GM20000 (cell line): Measurements from ENCODE around the gene LGALS4.

ENCODE experiments used
- DNase-seq: peaks from one replicate; pipeline ENCODE4 v3.0.0; 2012; ENCODE audit warnings: low spot score
- CTCF ChIP-seq: IDR thresholded peaks from 2 replicates; pipeline ENCODE4 v1.5.1; 2012; ENCODE audit warnings: mild to moderate bottlenecking, control low read depth; ENCODE audit errors: extremely low read depth, missing control alignments

The LGALS4 gene

DNA sequence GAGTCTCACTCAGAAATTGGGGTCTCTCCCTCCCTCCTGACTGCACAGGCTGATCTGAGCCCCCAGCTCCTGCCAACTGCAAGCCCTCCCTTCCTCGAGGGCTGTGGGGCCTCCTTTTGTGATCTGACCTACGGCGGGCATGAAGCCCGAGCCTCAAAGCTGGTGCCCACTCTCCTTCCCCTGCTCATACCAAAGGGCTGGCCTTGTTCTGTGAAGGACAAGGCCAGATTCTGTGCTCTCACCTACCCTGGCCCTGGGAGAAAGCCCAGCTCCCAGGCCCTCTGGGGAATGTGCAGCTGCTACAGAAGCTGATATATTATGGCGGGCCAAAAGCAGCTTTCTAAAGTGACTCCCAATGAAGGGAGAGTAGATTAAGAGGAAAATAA is 27.8 kb upstream of the LGALS4 start:
- TF ChIP-seq CTCF, result no peak
- no peak for DNase-seq

GRCh38 chr19:38839816-38840582 is 27.3 kb upstream of the LGALS4 start:
- no peak for TF ChIP-seq CTCF
- DNase-seq, result no peak

DNA sequence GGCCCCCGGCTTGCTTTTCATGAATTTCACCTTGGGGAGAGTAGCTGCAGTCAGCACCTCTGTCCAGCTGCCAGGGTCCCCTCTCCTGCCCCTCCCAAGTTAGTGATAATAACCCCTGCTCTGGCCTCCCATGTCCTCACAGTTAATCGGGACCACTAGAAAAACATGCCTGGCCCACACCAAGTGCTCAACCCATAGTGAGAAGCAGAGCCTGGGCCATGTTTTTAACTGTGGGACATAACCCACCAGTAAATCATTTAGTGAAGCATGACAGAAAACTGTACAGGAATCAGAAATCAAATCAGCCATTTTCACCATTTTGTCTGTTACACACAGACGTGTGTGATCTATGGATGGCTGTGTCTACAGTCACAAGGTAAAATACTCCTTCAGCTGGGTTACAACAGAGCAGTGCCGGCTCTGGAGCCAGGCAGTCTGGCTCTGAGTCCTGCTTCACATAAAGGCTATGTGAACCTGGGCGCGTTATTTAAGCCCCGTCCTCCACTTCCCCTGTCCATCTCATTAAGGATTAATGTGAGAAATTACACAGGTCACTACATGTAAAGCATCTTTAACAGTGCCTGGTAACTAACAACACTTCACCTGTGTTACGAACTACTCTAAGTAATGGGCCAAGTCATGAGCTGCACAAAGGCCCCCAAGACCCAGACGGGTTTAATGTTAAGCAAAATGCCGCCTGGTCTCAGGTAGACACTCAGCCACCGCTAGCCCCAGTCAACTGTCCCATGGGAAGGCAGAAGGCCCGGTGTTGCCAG is 26.4 kb upstream of the LGALS4 start:
- DNase-seq, result no peak
- TF ChIP-seq CTCF, result no peak

DNA sequence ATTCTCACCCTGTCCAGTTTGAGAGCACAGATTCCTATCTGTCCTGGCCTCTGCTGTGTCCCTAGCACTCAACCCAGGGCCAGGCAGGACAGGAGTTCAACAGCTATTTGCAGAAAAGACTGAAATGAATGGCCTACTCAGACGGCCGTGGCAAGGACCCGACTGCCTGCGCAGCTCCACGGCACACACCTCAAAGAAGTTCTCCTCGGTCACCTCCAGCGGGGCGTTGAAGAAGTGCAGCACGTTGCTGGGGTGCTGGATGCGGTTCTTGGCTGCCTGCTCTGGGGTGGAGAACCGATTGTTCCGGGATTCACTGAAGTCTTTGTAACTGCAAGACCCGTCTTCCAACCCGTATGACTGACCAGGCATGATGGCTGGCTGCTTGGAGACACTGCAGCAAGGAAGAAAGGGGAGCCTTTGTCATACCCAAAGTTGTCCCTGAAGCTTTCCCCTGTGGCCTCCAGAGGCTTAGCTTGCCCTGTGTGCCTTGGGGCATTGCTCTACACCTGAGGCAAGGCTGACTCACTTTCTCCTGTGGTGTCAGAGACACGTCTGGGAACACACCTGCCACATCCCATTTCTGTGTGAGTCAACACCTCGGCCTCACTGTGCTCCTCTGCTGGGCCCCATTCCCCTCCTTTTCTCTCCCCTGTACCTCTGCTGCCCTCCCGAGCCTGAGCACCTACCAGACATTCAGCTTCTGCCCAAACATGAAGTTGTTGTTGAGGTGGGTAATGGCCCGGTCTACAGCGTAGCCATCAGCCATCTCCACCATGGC is 25.7 kb upstream of the LGALS4 start:
- DNase-seq, result no peak
- TF ChIP-seq CTCF, result no peak

DNA sequence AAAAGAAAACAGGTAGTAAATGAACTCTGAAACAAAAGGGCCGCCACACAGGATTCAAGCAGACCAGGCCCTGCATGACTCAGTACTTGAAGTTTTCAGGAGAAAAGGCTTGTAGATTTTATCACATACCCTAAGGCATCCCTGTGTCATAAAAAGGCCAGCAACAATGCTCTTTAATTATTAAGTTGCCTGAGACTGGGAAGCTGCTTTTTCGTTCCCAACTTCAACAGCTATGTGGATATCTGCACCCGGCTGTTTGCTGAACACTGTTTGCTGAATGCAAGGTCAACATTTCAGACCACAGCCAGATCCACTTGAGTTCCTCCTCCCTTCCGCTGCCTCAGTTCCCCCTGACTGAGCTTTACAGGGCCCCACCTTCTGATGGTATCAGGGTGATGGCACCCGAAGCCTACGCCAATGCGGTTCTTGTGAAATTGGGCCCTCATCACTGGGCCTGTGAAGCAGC is 24.9 kb upstream of the LGALS4 start:
- DNase-seq, result no peak
- no peak for TF ChIP-seq CTCF

GRCh38 chr19:38836983-38837626 is 24.4 kb upstream of the LGALS4 start:
- no peak for DNase-seq
- no peak for TF ChIP-seq CTCF
